Fibroblast of gingiva (primary cell): ENCODE measurements around the gene WDR26.
"Not testable (repeated sequence)": the region's sequence is repeated elsewhere in the genome, so short reads cannot be mapped to it uniquely, and the experiment has no call there.

Source experiments
- DNase-seq: peaks from one replicate; pipeline ENCODE4 v3.0.0-alpha.2; 2011; ENCODE audit warnings: low read depth

WDR26 gene

GRCh38 chr1:224433701-224434672 lies 610 bp downstream of the WDR26 start:
- peak; percentile 21 for DNase-seq

- DNase-seq = peak; percentile 35
These were observed 1.4 kb downstream of the WDR26 start for GRCh38 chr1:224433041-224433691.

DNA sequence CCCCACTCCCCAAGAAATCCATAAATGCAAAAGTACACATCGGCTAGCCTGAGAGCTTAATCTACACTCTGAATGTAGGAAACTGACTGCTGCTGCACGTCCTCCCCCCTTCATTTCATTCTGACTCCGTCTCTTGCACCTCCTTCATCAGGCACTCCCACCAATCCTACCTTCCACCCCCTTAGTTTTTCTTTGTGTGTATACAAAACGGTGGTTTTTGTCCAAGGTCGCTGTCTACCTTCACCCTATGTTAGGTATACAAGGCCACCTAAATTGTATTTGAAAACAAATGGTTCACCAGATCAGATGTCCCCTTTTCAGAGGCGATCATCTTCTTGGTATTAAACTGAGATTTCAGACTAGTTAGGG lies 1.9 kb downstream of the WDR26 start:
- DNase-seq = peak; percentile 10

GRCh38 chr1:224432146-224432545 lies 2.5 kb downstream of the WDR26 start:
- DNase-seq = peak; percentile 69

GRCh38 chr1:224431726-224432125 lies 2.9 kb downstream of the WDR26 start:
- no peak for DNase-seq

- peak; percentile 57 for DNase-seq
These were observed 4.0 kb downstream of the WDR26 start for GRCh38 chr1:224430511-224431113.

DNA sequence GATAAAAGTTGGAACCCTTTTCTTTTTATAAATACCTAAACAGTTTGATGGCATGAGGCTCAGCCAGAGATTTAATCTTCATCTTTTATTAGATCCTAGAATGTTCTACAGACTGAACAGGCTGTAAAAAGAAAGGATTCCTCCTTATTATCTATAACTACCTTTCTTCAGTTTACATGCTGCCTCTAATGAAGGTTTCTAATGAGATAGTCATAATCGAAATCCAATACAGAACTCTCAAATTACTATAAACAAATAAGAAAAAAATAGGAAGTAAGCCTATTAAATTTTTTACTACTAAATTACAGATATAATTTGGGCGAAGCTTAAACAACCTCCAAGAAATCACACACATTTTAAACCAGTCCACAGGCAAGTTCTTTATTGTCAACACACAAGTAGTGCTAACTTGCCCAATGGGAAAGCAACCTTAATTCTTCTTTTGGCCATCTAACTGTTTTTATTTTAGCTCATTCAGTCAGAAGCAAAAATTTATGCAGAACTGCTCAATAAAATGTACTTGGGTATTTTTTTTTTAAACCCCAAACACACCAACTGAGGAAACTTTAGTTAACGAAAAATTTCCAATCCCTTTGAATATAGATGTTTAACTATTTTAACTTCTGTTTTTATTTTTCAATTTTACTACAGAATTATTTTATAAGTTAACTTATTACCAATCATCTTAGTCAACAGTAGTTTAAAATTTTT lies 4.8 kb downstream of the WDR26 start:
- no peak for DNase-seq

DNA sequence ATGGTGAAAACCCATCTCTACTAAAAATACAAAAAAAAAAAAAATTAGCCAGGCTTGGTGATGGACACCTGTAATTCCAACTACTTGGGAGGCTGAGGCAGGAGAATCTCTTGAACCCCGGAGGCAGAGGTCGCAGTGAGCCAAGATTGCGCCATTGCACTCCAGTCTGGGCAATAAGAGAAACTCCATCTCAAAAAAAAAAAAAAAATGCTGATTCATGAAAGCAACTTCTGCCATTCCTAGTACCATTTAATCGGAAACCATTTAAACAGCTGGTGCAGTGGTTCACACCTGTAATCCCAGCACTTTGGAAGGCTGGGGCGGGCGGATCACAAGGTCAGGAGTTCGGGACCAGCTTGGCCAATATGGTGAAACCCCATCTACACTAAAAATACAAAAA lies 5.9 kb downstream of the WDR26 start:
- DNase-seq = not testable (repeated sequence)

- peak; percentile 70 for DNase-seq
These were observed 7.3 kb downstream of the WDR26 start for GRCh38 chr1:224427346-224427745.

- not testable (repeated sequence) for DNase-seq
These were observed 7.7 kb downstream of the WDR26 start for GRCh38 chr1:224426869-224427268.

DNA sequence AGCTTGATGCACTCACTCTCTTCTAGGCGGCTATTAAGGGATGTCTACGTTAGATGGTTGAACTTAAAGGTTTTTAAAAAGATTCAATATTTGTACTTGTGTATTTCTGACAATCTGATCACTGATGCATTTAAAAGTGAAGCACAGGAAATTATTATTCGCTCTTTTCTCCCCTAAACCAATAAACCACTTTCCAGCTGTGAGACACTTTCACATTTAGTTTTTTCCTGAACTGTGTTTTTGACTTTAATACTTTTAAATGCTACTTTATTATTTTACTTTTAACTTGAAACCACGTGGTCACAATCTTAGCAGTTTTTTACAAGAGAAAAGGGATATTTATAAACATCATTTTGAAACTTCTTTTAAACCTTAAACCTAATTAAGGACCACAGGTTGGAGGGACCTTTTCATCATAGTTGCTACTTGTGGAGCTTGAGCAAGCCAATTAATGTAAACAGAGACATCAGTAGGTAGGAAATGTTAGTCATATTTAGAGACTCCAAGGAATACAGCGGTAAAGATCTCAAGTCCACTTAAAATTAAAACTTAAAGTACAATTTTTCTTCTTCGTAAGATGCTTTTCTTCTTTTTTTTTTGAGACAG lies 9.2 kb downstream of the WDR26 start:
- no peak for DNase-seq

DNA sequence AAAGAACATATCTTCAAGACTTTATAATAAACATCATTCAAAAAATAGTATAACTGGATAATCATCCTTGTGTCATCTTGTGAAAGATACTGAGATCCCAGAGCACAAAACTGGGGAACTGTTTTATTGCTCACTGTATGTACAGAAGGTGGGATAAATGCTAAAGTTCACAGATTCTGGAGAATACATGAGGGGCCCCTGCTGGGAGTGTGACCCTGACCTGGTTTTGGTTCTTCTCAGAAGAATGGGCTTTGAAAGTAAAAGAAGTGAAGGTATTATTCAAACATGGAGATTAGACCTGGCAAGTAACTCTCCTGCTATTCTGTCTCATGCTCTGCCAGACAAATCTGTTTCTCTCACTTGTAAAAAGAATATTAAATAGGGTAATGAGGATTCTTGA lies 14.5 kb downstream of the WDR26 start:
- DNase-seq = no peak

DNA sequence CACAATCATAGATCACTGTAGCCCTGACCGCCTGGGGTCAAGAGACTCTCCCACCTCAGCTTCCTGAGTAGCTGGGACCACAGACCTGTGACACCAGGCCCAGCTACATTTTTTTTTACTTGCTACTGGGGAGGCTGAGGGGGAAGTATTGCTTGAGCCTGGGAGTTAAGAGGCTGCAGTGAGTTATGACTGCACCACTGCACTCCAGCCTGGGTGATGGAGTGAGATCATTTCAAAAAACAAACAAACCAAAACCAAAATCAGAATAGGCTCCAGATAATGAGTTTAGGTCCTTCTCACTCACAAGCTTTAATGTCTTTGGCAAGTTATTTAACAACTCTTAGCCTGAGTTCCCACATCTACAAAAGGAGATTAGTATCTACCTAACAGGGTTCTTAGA lies 22.8 kb downstream of the WDR26 start:
- no peak for DNase-seq

DNA sequence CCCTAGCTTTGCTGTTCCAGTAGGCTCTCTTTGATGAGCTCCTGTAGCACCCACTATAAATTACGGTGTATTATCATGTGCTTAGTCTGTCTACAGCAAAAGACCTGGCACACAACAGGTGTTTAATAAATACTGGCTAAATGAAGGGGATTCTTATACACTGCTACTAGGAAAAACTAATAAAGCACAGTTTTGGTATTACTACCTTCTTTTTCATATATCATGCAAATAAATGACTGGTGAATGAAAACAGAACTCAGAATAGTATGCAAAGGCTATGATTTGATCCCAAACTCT lies 26.4 kb downstream of the WDR26 start:
- DNase-seq = no peak

- no peak for DNase-seq
These were observed 26.9 kb downstream of the WDR26 start for GRCh38 chr1:224407571-224408293.

DNA sequence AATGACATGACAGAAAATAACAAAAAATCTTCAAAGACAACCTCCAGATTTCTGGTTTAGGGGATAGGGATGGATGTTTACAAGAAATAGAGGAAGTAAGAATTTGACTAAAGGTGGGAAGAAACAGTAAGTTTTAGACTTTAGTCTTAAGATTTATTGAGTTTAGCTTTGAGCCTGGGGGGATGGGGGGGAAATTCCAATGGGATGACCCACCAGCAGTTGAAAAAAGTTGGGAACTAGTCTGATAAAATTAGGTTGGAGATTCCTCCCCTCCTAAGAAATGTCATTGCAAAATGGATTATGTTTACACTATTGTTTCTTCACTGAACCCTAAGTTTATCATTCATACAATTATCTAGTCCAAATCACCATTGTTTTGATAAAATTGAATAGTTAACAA lies 28.4 kb downstream of the WDR26 start:
- DNase-seq = no peak

DNA sequence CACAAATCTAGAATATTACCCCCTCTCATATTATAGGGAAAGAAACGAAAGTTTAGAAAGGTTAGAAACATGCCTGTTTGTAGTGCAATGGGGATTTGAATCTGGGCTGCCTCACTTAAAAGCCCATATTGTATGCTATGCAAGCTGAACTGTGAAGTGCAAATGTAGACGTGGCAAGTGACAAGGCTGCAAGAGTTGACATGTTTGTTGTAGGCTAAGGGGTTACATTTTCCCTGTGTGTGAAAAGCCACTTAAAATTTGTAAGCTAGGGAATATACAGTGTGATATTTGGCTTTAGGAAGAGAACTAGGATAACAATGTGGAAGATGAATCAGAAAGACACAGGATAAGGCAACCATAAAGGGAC lies 29.0 kb downstream of the WDR26 start:
- no peak for DNase-seq

DNA sequence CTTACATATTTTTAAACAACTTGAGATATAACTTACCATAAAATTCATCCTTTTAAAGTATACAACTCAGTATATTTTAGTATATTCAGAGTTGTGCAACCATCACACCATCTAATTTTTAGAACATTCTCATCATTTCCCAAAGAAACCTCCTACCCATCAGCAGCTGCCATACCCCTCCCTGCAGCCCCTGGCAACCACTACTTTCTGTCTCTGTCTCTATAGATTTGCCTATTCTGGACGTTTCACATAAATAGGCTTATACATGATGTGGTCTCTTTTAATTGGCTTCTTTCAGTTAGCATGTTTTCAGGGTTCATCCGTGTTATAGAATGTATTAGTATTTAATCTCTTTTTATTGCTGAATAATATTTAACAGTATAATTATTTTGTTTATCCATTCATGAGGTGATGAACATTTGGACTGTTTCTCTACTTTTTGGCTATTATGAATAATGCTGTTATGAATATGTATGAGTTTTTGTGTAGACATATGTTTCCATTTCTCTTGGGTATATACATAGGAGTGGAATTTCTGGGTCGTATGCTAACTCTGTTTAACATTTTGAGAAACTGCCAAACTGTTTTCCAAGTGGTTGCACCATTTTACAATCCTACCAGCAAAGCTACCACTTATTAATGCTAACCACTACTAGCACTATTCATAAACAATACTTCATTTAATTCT lies 29.5 kb downstream of the WDR26 start:
- DNase-seq = peak; percentile 11

GRCh38 chr1:224402472-224403036 lies 32.0 kb downstream of the WDR26 start:
- no peak for DNase-seq

GRCh38 chr1:224399887-224400286 lies 34.7 kb downstream of the WDR26 start:
- DNase-seq = no peak

DNA sequence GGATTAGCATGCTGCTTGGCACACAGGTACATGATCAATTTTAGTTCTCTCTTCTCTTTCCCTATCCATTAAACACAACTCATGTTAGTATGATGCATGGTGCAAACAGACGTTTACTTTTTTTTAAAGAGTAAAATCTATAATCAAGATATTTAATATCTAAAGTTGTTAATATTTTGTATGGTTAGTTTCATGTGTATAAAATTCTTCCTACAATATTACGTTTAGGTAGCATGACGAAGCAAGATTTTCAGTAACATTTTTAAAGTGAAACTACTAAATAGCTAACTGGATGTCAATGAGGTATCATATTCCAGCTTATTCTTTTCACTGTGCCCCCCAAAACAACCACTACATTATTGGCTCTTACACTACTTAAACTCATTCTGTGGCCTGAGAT lies 41.3 kb downstream of the WDR26 start:
- DNase-seq = no peak
